ENCODE results near the gene ST6GAL2.

The ST6GAL2 gene

GRCh38 chr2:106781196-106781595, 104.8 kb downstream of the ST6GAL2 start:
- no peak for DNase-seq (ENCODE audit: insufficient read length, low spot score)
- TF ChIP-seq POLR2A (IDR thresholded peaks at IDR 0.05; ENCODE audit: low read depth, low read length), result no peak
- FAIRE-seq, result no peak

GRCh38 chr2:106771811-106772210, 114.2 kb downstream of the ST6GAL2 start:
- FAIRE-seq (no peak), DNase-seq (ENCODE audit: insufficient read length, low spot score) (no peak)
- no peak for TF ChIP-seq POLR2A (IDR thresholded peaks at IDR 0.05; ENCODE audit: low read depth, low read length)

- TF ChIP-seq POLR2A (IDR thresholded peaks at IDR 0.05; ENCODE audit: low read depth, low read length), result no peak
- DNase-seq (ENCODE audit: insufficient read length, low spot score) (no peak), FAIRE-seq (no peak)
These were observed 115.0 kb downstream of the ST6GAL2 start for GRCh38 chr2:106770986-106771385.

GRCh38 chr2:106764614-106765013, 121.4 kb downstream of the ST6GAL2 start:
- FAIRE-seq, result no peak
- DNase-seq (ENCODE audit: insufficient read length, low spot score), result no peak
- no peak for TF ChIP-seq POLR2A (IDR thresholded peaks at IDR 0.05; ENCODE audit: low read depth, low read length)

GRCh38 chr2:106759966-106760365, 126.0 kb downstream of the ST6GAL2 start:
- DNase-seq (ENCODE audit: insufficient read length, low spot score), result no peak
- FAIRE-seq, result no peak
- no peak for TF ChIP-seq POLR2A (IDR thresholded peaks at IDR 0.05; ENCODE audit: low read depth, low read length)

GRCh38 chr2:106758901-106759497, 127.0 kb downstream of the ST6GAL2 start:
- no peak for TF ChIP-seq POLR2A (IDR thresholded peaks at IDR 0.05; ENCODE audit: low read depth, low read length)
- no peak for FAIRE-seq
- DNase-seq (ENCODE audit: insufficient read length, low spot score), result no peak
